Measurements from ENCODE around the gene ABCC3.

ABCC3 gene

DNA sequence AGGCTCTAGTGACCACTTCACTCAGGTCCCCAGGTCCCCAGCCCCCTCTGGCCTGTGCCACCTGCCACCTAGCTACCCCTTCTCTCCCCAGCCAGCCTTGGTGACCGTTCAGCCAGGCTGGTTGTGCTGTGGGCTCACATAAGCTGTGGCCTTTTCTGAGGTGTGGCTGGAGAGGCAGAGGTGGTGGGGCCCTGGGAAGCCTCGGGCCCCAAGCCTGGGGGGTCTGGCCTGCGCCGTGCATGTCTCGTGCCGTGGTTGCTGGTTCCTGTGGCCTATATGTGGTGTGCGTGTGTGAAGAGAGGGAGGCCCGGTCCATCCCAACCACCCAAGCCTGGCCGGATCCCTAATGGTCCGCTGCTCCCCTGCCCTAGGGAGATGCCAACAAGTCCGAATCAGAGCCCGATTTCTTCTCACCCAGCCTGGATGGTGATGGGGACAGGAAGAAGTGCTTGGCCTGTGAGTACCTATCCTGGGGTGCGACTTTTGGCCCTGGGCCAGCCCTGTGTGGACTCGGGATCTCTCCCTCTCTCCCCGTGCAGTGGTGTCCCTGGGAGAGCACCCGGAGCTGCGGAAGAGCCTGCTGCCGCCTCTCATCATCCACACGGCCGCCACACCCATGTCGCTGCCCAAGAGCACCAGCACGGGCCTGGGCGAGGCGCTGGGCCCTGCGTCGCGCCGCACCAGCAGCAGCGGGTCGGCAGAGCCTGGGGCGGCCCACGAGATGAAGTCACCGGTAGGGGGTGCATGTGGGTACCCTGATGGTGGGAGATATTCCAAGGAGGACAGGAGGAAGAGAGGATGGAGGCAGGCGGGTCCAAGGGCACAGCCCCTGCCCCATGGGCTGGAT is 38.3 kb upstream of the ABCC3 start:
- TF ChIP-seq CTCF (IDR thresholded peaks at IDR 0.05; ENCODE audit: control extremely low read depth, extremely low read depth, low read depth, missing control alignments): peak; percentile 7
- no peak for DNase-seq (ENCODE audit: extremely low spot score)
- CTCF ChIA-PET: no interaction called here
- POLR2A ChIA-PET: no interaction called here

DNA sequence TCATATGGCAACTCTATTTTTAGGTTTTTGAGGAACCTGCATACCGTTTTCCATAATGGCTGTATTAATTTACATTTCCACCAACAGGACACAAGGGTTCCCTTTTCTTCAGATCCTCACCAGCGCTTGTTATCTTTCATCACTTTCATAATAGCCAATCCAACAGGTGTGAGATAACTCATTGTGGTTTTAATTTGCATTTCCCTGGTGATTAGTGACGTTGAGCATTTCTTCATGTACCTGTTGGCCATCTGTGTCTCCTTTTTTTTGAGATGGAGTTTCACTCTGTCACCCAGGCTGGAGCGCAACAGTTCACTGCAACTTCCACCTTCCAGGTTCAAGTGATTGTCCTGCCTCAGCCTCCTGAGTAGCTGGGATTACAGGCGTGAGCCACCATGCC is 36.2 kb upstream of the ABCC3 start:
- ChIA-PET POLR2A (no interaction called here), CTCF (no interaction called here)
- DNase-seq (ENCODE audit: extremely low spot score): no peak

GRCh38 chr17:50599606-50600005 is 35.1 kb upstream of the ABCC3 start:
- POLR2A ChIA-PET: no interaction called here
- CTCF ChIA-PET: interaction anchor here (1.2 kb wide), 1 partner anchor 96 kb away, joined by 3 read pairs; no protein-coding TSS in a partner anchor

More for the DNA sequence above, 36.2 kb upstream of the ABCC3 start:
- TF ChIP-seq CTCF (IDR thresholded peaks at IDR 0.05; ENCODE audit: control extremely low read depth, extremely low read depth, low read depth, missing control alignments): no peak

GRCh38 chr17:50601823-50602375 is 32.8 kb upstream of the ABCC3 start:
- POLR2A ChIA-PET: no interaction called here
- CTCF ChIA-PET: interaction anchor here (1.4 kb wide), 1 partner anchor 9 kb away, joined by 3 read pairs; no protein-coding TSS in a partner anchor
- no peak for DNase-seq (ENCODE audit: extremely low spot score)
- no peak for TF ChIP-seq CTCF (IDR thresholded peaks at IDR 0.05; ENCODE audit: control extremely low read depth, extremely low read depth, low read depth, missing control alignments)

More at GRCh38 chr17:50599606-50600005, 35.1 kb upstream of the ABCC3 start:
- no peak for DNase-seq (ENCODE audit: extremely low spot score)
- TF ChIP-seq CTCF (IDR thresholded peaks at IDR 0.05; ENCODE audit: control extremely low read depth, extremely low read depth, low read depth, missing control alignments): no peak

DNA sequence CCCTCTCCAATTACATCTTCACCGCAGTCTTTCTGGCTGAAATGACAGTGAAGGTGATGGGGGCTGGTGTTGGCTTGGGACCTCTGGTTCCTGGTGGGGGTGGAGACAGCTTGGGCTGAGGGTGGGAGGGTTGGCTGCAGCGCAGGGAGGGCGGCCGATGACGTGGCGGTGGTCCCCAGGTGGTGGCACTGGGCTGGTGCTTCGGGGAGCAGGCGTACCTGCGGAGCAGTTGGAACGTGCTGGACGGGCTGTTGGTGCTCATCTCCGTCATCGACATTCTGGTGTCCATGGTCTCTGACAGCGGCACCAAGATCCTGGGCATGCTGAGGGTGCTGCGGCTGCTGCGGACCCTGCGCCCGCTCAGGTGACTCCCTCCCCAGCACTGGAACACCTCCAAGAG is 31.8 kb upstream of the ABCC3 start:
- ChIA-PET POLR2A (interaction anchor here (0.6 kb wide), 1 partner anchor 75 kb away, joined by 3 read pairs; no protein-coding TSS in a partner anchor), CTCF (interaction anchor here (1.4 kb wide), 1 partner anchor 8 kb away, joined by 3 read pairs; no protein-coding TSS in a partner anchor)
- TF ChIP-seq CTCF (IDR thresholded peaks at IDR 0.05; ENCODE audit: control extremely low read depth, extremely low read depth, low read depth, missing control alignments): no peak
- no peak for DNase-seq (ENCODE audit: extremely low spot score)

DNA sequence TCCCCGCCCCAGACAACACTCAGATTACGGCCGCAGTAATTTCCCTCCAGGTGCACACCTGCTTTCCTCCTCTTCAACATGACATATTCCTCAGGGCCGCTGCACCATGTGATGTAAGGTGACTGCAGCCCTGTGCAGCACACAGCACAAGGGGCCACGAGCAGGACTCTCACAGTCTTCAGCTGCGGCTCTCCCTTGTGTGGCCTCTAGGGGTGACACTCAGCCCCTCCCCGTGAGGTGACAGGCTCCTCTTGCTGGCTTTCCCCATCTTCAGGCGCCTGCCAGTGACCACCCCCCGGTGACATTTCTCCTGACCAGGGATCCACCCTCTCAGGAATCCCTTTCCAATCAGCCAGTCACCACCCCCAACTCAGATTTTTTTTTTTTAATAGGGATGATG is 31.3 kb upstream of the ABCC3 start:
- ChIA-PET POLR2A (no interaction called here), CTCF (no interaction called here)
- no peak for DNase-seq (ENCODE audit: extremely low spot score)
- TF ChIP-seq CTCF (IDR thresholded peaks at IDR 0.05; ENCODE audit: control extremely low read depth, extremely low read depth, low read depth, missing control alignments): no peak

All from GM10248 (cell line).